NCI-H2081 (cell line): ENCODE measurements around the gene ASB2.

Experiments
- DNase-seq, 2 experiments: peaks; one replicate each; lab custom pipeline; 2025; lab: John Stamatoyannopoulos, UW

The ASB2 gene

DNA sequence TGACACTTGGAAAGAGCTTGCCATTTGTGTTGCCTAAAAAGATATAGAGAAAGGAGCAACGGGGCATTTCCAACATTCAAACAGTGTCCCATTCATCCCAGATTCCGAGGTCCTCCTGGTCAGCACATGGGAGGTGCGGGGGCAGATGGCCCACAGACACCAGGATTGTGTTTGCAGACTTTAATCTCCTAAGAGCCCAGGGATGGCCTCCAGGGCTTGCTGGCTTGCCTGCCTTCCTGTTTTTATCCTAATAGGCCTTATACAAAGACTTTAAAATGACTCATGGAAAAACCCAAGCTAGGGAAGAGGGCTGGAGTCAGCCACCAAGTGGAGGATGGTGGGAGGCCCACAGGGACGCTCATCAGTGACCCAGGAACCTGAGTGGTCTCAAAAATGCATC lies 70.7 kb downstream of the ASB2 start:
- DNase-seq = no peak

- no peak for DNase-seq
Measured at GRCh38 chr14:93903342-93904184, 72.8 kb downstream of the ASB2 start.

DNA sequence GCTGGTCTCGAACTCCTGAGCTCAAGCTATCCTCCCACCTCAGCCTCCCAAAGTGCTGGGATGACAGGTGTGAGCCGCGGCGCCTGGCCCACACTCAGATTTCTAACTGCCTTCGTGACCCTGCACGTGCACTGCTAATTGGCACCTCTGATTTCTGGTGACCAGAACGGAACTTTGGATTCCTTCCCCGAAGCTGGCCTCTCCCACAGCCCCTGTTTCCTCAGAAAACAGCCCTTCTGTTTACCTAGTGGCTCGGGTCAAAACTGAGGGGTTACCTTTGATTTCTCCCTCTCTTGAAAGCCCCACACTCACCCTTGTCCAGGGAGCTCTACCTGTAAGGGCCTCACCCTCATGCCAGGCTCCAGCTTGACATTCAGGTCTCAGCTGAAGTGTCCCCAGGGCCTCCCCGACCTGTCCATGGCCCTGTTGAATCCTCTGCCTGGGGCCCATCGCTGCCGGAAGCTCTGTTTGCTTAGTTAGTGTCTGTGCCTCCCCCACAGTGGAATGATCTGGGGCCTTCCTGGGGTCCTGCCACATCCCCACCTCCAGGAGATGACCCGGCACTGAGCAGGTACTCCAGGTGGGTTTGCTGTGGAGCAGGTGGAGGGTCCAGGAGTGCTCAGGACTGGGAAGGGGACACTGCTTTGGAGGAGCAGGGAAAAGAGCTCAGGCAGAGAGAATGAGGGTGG lies 73.6 kb downstream of the ASB2 start:
- no peak for DNase-seq

- no peak for DNase-seq
Measured at GRCh38 chr14:93901813-93902212, 74.6 kb downstream of the ASB2 start.

DNA sequence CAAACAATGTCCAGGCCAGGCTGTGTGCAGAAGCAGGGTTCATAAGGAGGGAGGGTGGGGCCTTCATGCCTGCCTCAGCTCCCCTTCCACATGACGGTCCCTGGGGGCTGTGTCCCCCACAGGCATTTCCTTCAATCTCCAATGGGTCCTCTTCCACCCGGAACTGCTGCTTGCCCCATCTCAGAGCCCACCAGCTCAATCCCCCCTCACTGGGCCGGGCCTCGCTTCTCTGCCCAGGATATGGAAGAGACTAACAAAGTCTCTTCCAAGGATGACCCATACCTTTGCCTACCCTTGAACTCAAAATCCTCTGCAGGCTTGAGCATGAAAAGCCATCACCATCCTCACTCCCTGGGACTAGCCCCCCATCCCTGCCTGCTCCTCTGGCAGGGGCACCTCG lies 77.6 kb downstream of the ASB2 start:
- no peak for DNase-seq

DNA sequence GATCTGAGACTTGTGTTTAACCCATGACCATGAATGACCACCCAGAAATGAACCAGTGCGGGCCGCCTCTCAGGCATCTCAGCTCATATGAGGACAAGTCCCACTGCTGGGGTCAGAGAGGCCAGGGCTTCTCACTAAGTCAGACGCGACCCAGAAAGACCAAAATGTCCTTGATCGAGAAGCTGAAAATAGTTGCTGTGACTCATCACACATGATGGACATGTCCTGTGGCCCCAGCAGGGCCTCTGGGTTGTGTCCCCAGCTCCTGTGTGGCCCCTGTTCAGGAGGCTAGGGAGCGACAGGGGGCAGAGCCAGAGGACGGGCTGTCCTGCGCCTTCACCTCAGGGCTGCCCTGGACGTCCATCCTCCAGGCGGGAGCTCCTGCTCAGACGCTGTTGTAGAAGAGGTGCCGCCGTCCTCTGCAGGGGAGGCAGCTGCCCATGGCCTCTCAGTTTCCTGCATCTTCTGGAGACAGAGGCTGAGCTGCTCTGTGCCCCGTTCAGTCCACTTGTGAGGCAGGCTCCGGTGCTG lies 78.2 kb downstream of the ASB2 start:
- DNase-seq = no peak

- no peak for DNase-seq
Measured at GRCh38 chr14:93897476-93897845, 78.9 kb downstream of the ASB2 start.

DNA sequence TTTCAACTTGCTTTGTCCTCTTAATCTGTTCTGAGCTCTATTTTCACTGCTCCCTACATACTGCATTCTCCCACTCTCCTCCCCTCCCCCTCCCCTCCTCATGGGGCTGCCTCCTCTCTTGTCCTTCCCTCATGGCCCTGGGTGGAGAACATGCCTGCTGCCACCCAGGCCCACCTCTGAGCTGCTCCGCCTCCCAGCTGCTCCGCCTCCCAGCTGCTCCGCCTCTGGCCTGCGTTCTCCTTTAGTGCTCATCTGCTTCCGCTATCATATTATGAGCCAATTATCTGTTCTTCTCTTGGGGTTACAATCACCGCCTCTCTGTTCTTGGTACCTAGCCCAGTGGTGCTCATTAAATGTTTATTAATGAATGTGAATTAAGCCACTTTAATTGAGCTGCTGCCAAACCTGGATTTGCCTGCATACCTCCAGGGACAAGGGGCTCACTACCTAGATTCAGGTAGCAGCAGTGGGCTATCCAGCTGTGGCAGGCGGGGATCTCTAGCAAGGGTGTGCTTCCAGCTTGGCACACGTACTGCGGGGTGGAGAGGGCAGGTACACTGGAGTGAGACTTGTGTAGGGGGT lies 81.3 kb downstream of the ASB2 start:
- DNase-seq = no peak

DNA sequence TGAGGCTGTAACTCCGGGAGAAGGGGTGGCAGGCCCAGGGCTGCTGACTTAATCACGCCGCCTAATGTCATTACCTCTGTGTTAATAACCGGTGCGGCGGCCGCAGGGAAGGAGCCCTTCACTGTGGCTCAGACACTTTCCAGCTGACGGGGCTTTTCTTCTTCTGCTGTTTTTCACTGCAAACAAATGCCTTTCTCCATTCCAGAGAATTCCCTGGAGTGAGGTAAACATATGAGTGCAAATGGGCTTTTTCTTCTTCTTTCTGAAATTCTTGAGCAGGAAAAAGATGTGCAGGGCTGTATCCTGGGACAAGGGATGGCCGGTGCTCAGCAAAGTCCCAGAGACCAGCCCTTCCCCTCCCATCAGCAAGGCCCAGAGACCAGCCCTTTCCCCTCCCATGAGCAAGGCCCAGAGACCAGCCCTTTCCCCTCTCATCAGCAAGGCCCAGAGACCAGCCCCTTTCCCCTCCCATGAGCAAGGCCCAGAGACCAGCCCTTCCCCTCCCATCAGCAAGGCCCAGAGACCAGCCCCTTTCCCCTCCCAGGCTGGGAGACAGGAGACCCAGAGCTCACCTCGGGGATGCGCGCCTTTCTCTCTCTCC lies 82.6 kb downstream of the ASB2 start:
- DNase-seq = no peak

- peak; percentile 46 to 62 for DNase-seq
Measured at GRCh38 chr14:93892923-93893558, 83.3 kb downstream of the ASB2 start.

- no peak for DNase-seq
Measured at GRCh38 chr14:93892505-93892839, 83.9 kb downstream of the ASB2 start.

GRCh38 chr14:93891756-93892504 lies 84.4 kb downstream of the ASB2 start:
- DNase-seq = no peak

DNA sequence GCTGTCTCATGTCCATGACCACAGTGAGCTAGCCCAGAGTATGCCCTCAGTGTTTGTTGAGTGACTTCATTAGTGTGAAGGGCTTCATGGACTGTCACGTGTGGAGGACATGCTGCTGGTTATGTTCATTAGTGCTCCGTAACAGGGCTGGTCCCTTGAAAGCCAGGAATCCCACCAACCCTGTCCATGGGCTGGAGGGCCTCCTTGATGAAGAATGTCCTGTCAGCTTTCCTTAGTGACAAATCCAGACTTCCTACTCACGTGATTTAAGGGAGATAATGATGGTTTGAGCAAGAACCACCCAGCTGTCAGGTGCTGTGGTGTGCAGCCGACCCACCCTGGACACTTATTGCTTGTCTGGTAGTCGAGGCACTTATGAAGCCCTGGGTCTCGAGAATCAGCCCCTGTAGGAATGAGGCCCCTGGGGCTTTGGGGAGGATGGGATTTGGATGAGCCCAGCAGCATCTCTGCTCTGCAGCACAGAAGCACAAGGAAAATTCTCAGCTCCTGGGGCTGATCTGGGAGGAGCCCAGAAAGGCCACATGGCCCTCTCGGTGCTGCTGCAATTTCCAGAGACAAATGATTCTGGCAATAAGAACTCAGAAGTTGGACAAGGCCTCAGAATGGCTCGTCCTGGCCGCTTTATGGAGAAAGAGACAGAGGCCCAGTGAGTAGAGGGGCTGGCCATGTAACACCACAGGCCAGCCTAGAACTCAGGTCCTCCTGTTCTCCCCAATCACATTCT lies 86.5 kb downstream of the ASB2 start:
- DNase-seq = no peak

- DNase-seq = no peak
Measured at GRCh38 chr14:93888995-93889394, 87.4 kb downstream of the ASB2 start.

GRCh38 chr14:93884950-93885349 lies 91.4 kb downstream of the ASB2 start:
- no peak for DNase-seq
